H1 (cell line): ENCODE results near the gene TPP1. TPM values are rescaled to one million over a fixed set of nuclear protein-coding genes. Genes with fewer than 3 reads are reported as not detected.

Source experiments
- CTCF ChIA-PET: fragments of 300-600 bp; sonication (Branson Sonifier 250); formaldehyde crosslinking; loops from one replicate; lab custom pipeline; 2021; ENCODE audit not compliant: partially characterized antibody; lab: Charles Lee
- POLR2A ChIA-PET: fragments of 300-600 bp; sonication (Branson Sonifier 250); formaldehyde crosslinking; loops from one replicate; lab custom pipeline; 2021; ENCODE audit warnings: inconsistent platforms; ENCODE audit not compliant: partially characterized antibody; lab: Charles Lee
- DNase-seq, 2 experiments: peaks; one replicate each; pipeline versions ENCODE4 v3.0.0 to v3.0.0-alpha.2; 2010 to 2022; ENCODE audit warnings: low spot score in 2 of 2, low read depth in 1 of 2, mixed read lengths in 1 of 2
- FAIRE-seq: peaks from 2 replicates; lab custom pipeline; 2011; peaks lifted over from hg19 to GRCh38; lab: Jason Lieb, UNC
- H2AFZ ChIP-seq: 2 replicates; pipeline ENCODE4 v1.8.1; 2012; ENCODE audit warnings: low read length, inconsistent platforms
- H2AK5ac ChIP-seq: 2 replicates; pipeline ENCODE4 v1.6.1; 2013; ENCODE audit warnings: low read depth, low read length
- H2BK120ac ChIP-seq: replicated peaks from 2 replicates; pipeline ENCODE3; 2013; ENCODE audit warnings: low read depth, low read length, inconsistent platforms
- H2BK12ac ChIP-seq: 2 replicates; pipeline ENCODE4 v1.6.1; 2013; ENCODE audit warnings: low read depth, low read length
- H2BK15ac ChIP-seq: 2 replicates; pipeline ENCODE4 v1.6.1; 2013; ENCODE audit warnings: low read length
- H2BK20ac ChIP-seq: 2 replicates; pipeline ENCODE4 v1.6.1; 2013; ENCODE audit warnings: low read length
- H2BK5ac ChIP-seq: 2 replicates; pipeline ENCODE4 v1.6.1; 2013; ENCODE audit warnings: low read depth, low read length
- H3K14ac ChIP-seq: 2 replicates; pipeline ENCODE4 v1.6.1; 2013; ENCODE audit warnings: inconsistent platforms; ENCODE audit not compliant: insufficient read length
- H3K18ac ChIP-seq: 2 replicates; pipeline ENCODE4 v1.6.1; 2013; ENCODE audit warnings: low read length; ENCODE audit errors: extremely low read depth
- H3K23ac ChIP-seq: 2 replicates; pipeline ENCODE4 v1.6.1; 2013; ENCODE audit warnings: inconsistent platforms; ENCODE audit not compliant: insufficient read length
- H3K23me2 ChIP-seq: 2 replicates; pipeline ENCODE4 v1.6.1; 2013; ENCODE audit warnings: low read depth, low read length
- H3K27ac ChIP-seq: 2 replicates; pipeline ENCODE4 v1.6.1; 2011; ENCODE audit warnings: low read depth, low read length, inconsistent platforms
- H3K27me3 ChIP-seq, 4 experiments: replicated peaks in 1 of 4; 1 replicate in 1 of 4; 2 replicates in 3 of 4; pipeline versions ENCODE4 v1.6.1 to v1.8.1; 2011 to 2013; ENCODE audit warnings: low read length in 3 of 4, mild to moderate bottlenecking in 3 of 4, inconsistent platforms in 2 of 4, mixed read lengths in 2 of 4, moderate library complexity in 1 of 4; ENCODE audit not compliant: control insufficient read depth in 3 of 4, insufficient read depth in 3 of 4; ENCODE audit errors: extremely low read depth in 1 of 4
- H3K36me3 ChIP-seq, 4 experiments: 2 replicates each; pipeline versions ENCODE4 v1.6.1 to v1.8.1; 2011 to 2013; ENCODE audit warnings: mild to moderate bottlenecking in 4 of 4, low read length in 3 of 4, moderate library complexity in 2 of 4, control low read depth in 1 of 4, inconsistent platforms in 1 of 4; ENCODE audit not compliant: insufficient read depth in 4 of 4, control insufficient read depth in 2 of 4
- H3K4ac ChIP-seq: replicated peaks from 2 replicates; pipeline ENCODE3; 2013; ENCODE audit warnings: low read length, low read depth, mixed read lengths, inconsistent platforms; ENCODE audit not compliant: insufficient read length
- H3K4me1 ChIP-seq, 4 experiments: replicated peaks in 1 of 4; 1 replicate in 1 of 4; 2 replicates in 3 of 4; pipeline versions ENCODE4 v1.6.1 to v1.8.1; 2011 to 2013; ENCODE audit warnings: low read length in 3 of 4, inconsistent platforms in 2 of 4, mixed read lengths in 1 of 4; ENCODE audit not compliant: insufficient read depth in 4 of 4, control insufficient read depth in 3 of 4
- H3K4me2 ChIP-seq, 2 experiments: 2 replicates each; pipeline versions ENCODE4 v1.6.1 to v1.8.1; 2011 to 2013; ENCODE audit warnings: low read depth in 2 of 2, low read length in 2 of 2, control low read depth in 1 of 2, inconsistent platforms in 1 of 2, mild to moderate bottlenecking in 1 of 2; ENCODE audit not compliant: insufficient read depth in 1 of 2
- H3K4me3 ChIP-seq, 4 experiments: fragments of 200-600, 300-600 bp in 1 of 4; sonication (generic), shearing (Covaris generic), sonication (Bioruptor Twin) in 1 of 4; 2 replicates each; pipeline versions ENCODE4 v1.5.1 to v1.8.1; 2011 to 2016; ENCODE audit warnings: low read length in 4 of 4, low read depth in 3 of 4, control low read depth in 2 of 4, inconsistent platforms in 2 of 4, mild to moderate bottlenecking in 2 of 4, mixed read lengths in 1 of 4, moderate library complexity in 1 of 4; ENCODE audit not compliant: insufficient read depth in 2 of 4; ENCODE audit errors: extremely low read depth in 1 of 4
- H3K56ac ChIP-seq: replicated peaks from 2 replicates; pipeline ENCODE3; 2013; ENCODE audit warnings: low read depth, mild to moderate bottlenecking, mixed read lengths, low read length, inconsistent platforms; ENCODE audit not compliant: insufficient read length
- H3K79me1 ChIP-seq: 2 replicates; pipeline ENCODE4 v1.6.1; 2013; ENCODE audit warnings: low read depth, low read length, control low read depth
- H3K79me2 ChIP-seq, 2 experiments: 2 replicates each; pipeline versions ENCODE4 v1.6.1 to v1.8.1; 2012 to 2013; ENCODE audit warnings: low read length in 2 of 2, mild to moderate bottlenecking in 2 of 2, inconsistent platforms in 1 of 2; ENCODE audit not compliant: insufficient read depth in 2 of 2, control insufficient read depth in 1 of 2
- H3K9ac ChIP-seq, 4 experiments: replicated peaks in 1 of 4; 1 replicate in 1 of 4; 2 replicates in 3 of 4; pipeline versions ENCODE4 v1.6.1 to v1.8.1; 2011 to 2013; ENCODE audit warnings: low read depth in 3 of 4, low read length in 3 of 4, control low read depth in 2 of 4, mild to moderate bottlenecking in 2 of 4, moderate library complexity in 2 of 4, inconsistent platforms in 1 of 4; ENCODE audit errors: extremely low read depth in 1 of 4
- H3K9me3 ChIP-seq, 2 experiments: 2 replicates each; pipeline versions ENCODE4 v1.6.1 to v1.8.1; 2012 to 2013; ENCODE audit warnings: mild to moderate bottlenecking in 2 of 2, moderate library complexity in 2 of 2, control low read depth in 1 of 2, inconsistent platforms in 1 of 2, low read depth in 1 of 2, low read length in 1 of 2, mixed read lengths in 1 of 2; ENCODE audit not compliant: insufficient read depth in 2 of 2
- H4K20me1 ChIP-seq, 2 experiments: replicated peaks in 1 of 2; 2 replicates each; pipeline versions ENCODE3 to v1.8.1; 2011 to 2013; ENCODE audit warnings: inconsistent platforms in 2 of 2, low read length in 2 of 2, mild to moderate bottlenecking in 1 of 2; ENCODE audit not compliant: insufficient read depth in 2 of 2, control insufficient read depth in 1 of 2
- H4K5ac ChIP-seq: 2 replicates; pipeline ENCODE4 v1.6.1; 2013; ENCODE audit warnings: low read length, low read depth, mixed read lengths, inconsistent platforms; ENCODE audit not compliant: insufficient read length
- H4K8ac ChIP-seq: 2 replicates; pipeline ENCODE4 v1.8.0; 2013; ENCODE audit warnings: mild to moderate bottlenecking, moderate library complexity, low read length, inconsistent platforms; ENCODE audit not compliant: insufficient read depth; ENCODE audit errors: extremely low read depth
- H4K91ac ChIP-seq: replicated peaks from 2 replicates; pipeline ENCODE3; 2013; ENCODE audit warnings: low read length, mixed read lengths, inconsistent platforms; ENCODE audit not compliant: insufficient read length
- CBX5 ChIP-seq: fragments of 300-800, 300-1000 bp; sonication (generic); IDR thresholded peaks from 2 replicates; pipeline ENCODE4 v1.7.1; 2016; ENCODE audit warnings: antibody characterized with exemption, low read length, low read depth
- CHD1 ChIP-seq: IDR thresholded peaks from 2 replicates; pipeline ENCODE4 v1.6.1; 2012; ENCODE audit warnings: low read depth, low read length, improper control_type of control experiment
- CREB1 ChIP-seq: IDR thresholded peaks from 2 replicates; pipeline ENCODE4 v1.6.1; 2012; ENCODE audit warnings: inconsistent platforms
- JUN ChIP-seq: IDR thresholded peaks from 2 replicates; pipeline ENCODE4 v1.6.1; 2011; ENCODE audit warnings: low read depth, mild to moderate bottlenecking, improper control_type of control experiment, low read length
- RNF2 ChIP-seq: fragments of 200-900, 300-1000 bp; sonication (generic); IDR thresholded peaks from 2 replicates; pipeline ENCODE4 v1.7.1; 2016; ENCODE audit warnings: borderline replicate concordance, low read depth, mild to moderate bottlenecking, antibody characterized with exemption, low read length; ENCODE audit not compliant: poor library complexity, severe bottlenecking; ENCODE audit errors: missing control alignments
- SP2 ChIP-seq: IDR thresholded peaks from 2 replicates; pipeline ENCODE4 v1.6.1; 2012; ENCODE audit warnings: mild to moderate bottlenecking, low read length, inconsistent platforms
- TEAD4 ChIP-seq: IDR thresholded peaks from 2 replicates; pipeline ENCODE4 v1.6.1; 2012; ENCODE audit warnings: low read depth, low read length, inconsistent platforms, mixed read lengths
- YY1 ChIP-seq: IDR thresholded peaks from 2 replicates; pipeline ENCODE4 v1.6.1; 2011; ENCODE audit warnings: low read depth, mild to moderate bottlenecking, low read length
- WGBS, 2 experiments: shearing (Covaris generic) in 1 of 2; methylation state at CpG; one replicate each; pipeline versions ENCODE4 v1.1.6 to v1.1.7; 2013 to 2015; ENCODE audit warnings: low lambda C conversion rate in 2 of 2, mixed read lengths in 2 of 2, inconsistent platforms in 1 of 2, low coverage in 1 of 2, missing lambda C conversion rate in 1 of 2; ENCODE audit not compliant: insufficient replicate concordance in 2 of 2, insufficient coverage in 1 of 2, insufficient read length in 1 of 2; ENCODE audit errors: extremely low coverage in 1 of 2, missing lambda C conversion rate in 1 of 2; 5-methylcytosine and 5-hydroxymethylcytosine counted together
- polyA plus RNA-seq, 7 experiments: library from polyadenylated mRNA; depleted of rRNA in 3 of 7; stranded (reverse) in 5 of 7; unstranded in 2 of 7; fragments of >200 nt in 5 of 7; fragments of 200-250 nt in 2 of 7; gene quantifications; 1 replicate in 5 of 7; 2 replicates in 1 of 7; 4 replicates in 1 of 7; pipeline versions ENCODE4 v1.2.1 to v1.2.3, GENCODE V29; 2011 to 2013; ENCODE audit warnings: missing spikeins in 2 of 7, mixed read lengths in 2 of 7
- total RNA-seq: library from RNA; stranded (reverse); fragmentation: NEBNext Ultra II Directional; extraction: Animal tissue kit (Norgen Biotek cat#: 25700); gene quantifications from 2 replicates; pipeline ENCODE4 v1.2.1, GENCODE V29; 2021

The TPP1 gene
- total and polyA plus RNA-seq, 2 of the 8 experiments (the other 6 are each of a cell fraction or from before 2014, with no cell fraction given), result 36.1 to 77.5 TPM

GRCh38 chr11:6604790-6605189 lies 14.4 kb downstream of the TPP1 start:
- Histone ChIP-seq H2AFZ (no peak overlapping the region), H4K5ac (no peak overlapping the region), H3K4me3 (peak overlapping the region; percentile 79 to 99 (median 93)), H4K20me1 (peaks cover 0 to 5% of the 10 kb centered on the region in 2 experiments), H3K27me3 (no peaks in the 10 kb centered on the region), H4K91ac (no peak overlapping the region), H4K8ac (no peak overlapping the region), H3K36me3 (peaks cover 10 to 33% (median 22%) of the 10 kb centered on the region in 4 experiments), H3K14ac (no peak overlapping the region), H3K4me2 (peak overlapping the region; percentile 83 to 97), H3K79me2 (peaks cover 3 to 48% of the 10 kb centered on the region in 2 experiments), H2BK20ac (no peak overlapping the region), H3K18ac (no peak overlapping the region; the same call in 1 of the 2 replicates), H2AK5ac (no peak overlapping the region), H3K56ac (no peak overlapping the region), H2BK120ac (no peak overlapping the region), H2BK15ac (no peak overlapping the region), H3K4ac (no peak overlapping the region), H3K9me3 (no peaks in the 10 kb centered on the region), H2BK5ac (no peak overlapping the region), H3K27ac (no peak overlapping the region), H3K4me1 (peaks cover 5 to 21% (median 8%) of the 10 kb centered on the region in 4 experiments; a peak in 6 of 7 replicates), H2BK12ac (no peak overlapping the region), H3K79me1 (peaks cover 12% of the 10 kb centered on the region), H3K9ac (peak overlapping the region in 2 of 4 experiments; percentile 81 to 96; a peak in 4 of 7 replicates), H3K23me2 (peaks cover 16% of the 10 kb centered on the region), H3K23ac (no peak overlapping the region)
- DNase-seq, result no peak
- 85% methylated on average over 3 of the region's 3 CpGs; no CpG with 5 or more reads in 1 of the 2 experiments for WGBS, 2 experiments
- FAIRE-seq, result no peak
- ChIA-PET POLR2A (interaction anchor here (0.6 to 4.8 kb wide), 10 partner anchors 8 to 136 kb away, joined by 3 to 22 read pairs (median 4); partner anchors contain the start of genes MRPL17, TAF10 and TPP1), CTCF (interaction anchor here (0.6 to 4.1 kb wide), 9 partner anchors 8 to 345 kb away, joined by 3 to 23 read pairs (median 4); partner anchors contain the start of genes CCKBR, TAF10 and TPP1)
- TF ChIP-seq TEAD4 (no peak), SP2 (no peak), CHD1 (no peak), CREB1 (no peak), YY1 (no peak), RNF2 (no peak), CBX5 (no peak), JUN (no peak)
